ENCODE measurements around the gene IPO4. TPM values are rescaled to one million over a fixed set of nuclear protein-coding genes. Genes with fewer than 3 reads are reported as not detected.

The IPO4 gene
- total RNA-seq, 2 donors from 2014 or later = 56.3 to 67.4 TPM

- Histone ChIP-seq H3K4me1 (ENCODE audit: control insufficient read depth, insufficient read depth, low read length) (peaks cover 6% of the 10 kb centered on the region), H3K9ac (ENCODE audit: extremely low read depth, low read length, poor library complexity, severe bottlenecking) (no peak overlapping the region), H3K36me3 (ENCODE audit: control insufficient read depth, insufficient read depth, low read length) (peaks cover 59% of the 10 kb centered on the region), H3K27me3 (ENCODE audit: control insufficient read depth, insufficient read depth, low read length, poor library complexity, severe bottlenecking) (no peaks in the 10 kb centered on the region), H3K27ac (ENCODE audit: low read depth, low read length) (no peak overlapping the region), H3K9me3 (ENCODE audit: control insufficient read depth, low read length) (no peaks in the 10 kb centered on the region), H3K4me3 (ENCODE audit: low read length) (no peak overlapping the region)
- DNase-seq = no peak
- 92 to 94% methylated on average over 4 to 9 of the region's 9 CpGs for WGBS, 2 experiments (ENCODE audit: insufficient coverage in 1 of 2, insufficient read length in 1 of 2)
- peaks cover 57% of the 10 kb centered on the region for H3K36me3 Mint-ChIP-seq (ENCODE audit: low read depth)
- H3K4me1 Mint-ChIP-seq = peaks cover 12% of the 10 kb centered on the region
- H3K27me3 Mint-ChIP-seq (ENCODE audit: insufficient read depth) = no peaks in the 10 kb centered on the region
- TF ChIP-seq CTCF (conservative IDR thresholded peaks at IDR 0.05) = no peak
- H3K27ac Mint-ChIP-seq = no peak overlapping the region
- no peaks in the 10 kb centered on the region for H3K9me3 Mint-ChIP-seq
- H3K4me3 Mint-ChIP-seq = no peak overlapping the region
Observed at GRCh38 chr14:24150993-24151392, 37.6 kb downstream of the IPO4 start.

- Histone ChIP-seq H3K9ac (ENCODE audit: extremely low read depth, low read length, poor library complexity, severe bottlenecking) (no peak overlapping the region), H3K4me3 (ENCODE audit: low read length) (no peak overlapping the region), H3K27me3 (ENCODE audit: control insufficient read depth, insufficient read depth, low read length, poor library complexity, severe bottlenecking) (no peaks in the 10 kb centered on the region), H3K4me1 (ENCODE audit: control insufficient read depth, insufficient read depth, low read length) (peaks cover 6% of the 10 kb centered on the region), H3K36me3 (ENCODE audit: control insufficient read depth, insufficient read depth, low read length) (peaks cover 55% of the 10 kb centered on the region), H3K9me3 (ENCODE audit: control insufficient read depth, low read length) (no peaks in the 10 kb centered on the region), H3K27ac (ENCODE audit: low read depth, low read length) (no peak overlapping the region)
- no peaks in the 10 kb centered on the region for H3K27me3 Mint-ChIP-seq (ENCODE audit: insufficient read depth)
- H3K36me3 Mint-ChIP-seq (ENCODE audit: low read depth) = peaks cover 53% of the 10 kb centered on the region
- H3K9me3 Mint-ChIP-seq = no peaks in the 10 kb centered on the region
- no peak overlapping the region for H3K27ac Mint-ChIP-seq
- H3K4me3 Mint-ChIP-seq = no peak overlapping the region
- no peak for TF ChIP-seq CTCF (conservative IDR thresholded peaks at IDR 0.05)
- 97 to 99% methylated on average over 7 to 9 of the region's 9 CpGs for WGBS, 2 experiments (ENCODE audit: insufficient coverage in 1 of 2, insufficient read length in 1 of 2)
- DNase-seq = no peak
- peaks cover 16% of the 10 kb centered on the region for H3K4me1 Mint-ChIP-seq
Observed at GRCh38 chr14:24150567-24150966, 38.0 kb downstream of the IPO4 start.

GRCh38 chr14:24150061-24150460 lies 38.6 kb downstream of the IPO4 start:
- Mint-ChIP-seq H3K27ac (no peak overlapping the region), H3K4me3 (no peak overlapping the region), H3K36me3 (ENCODE audit: low read depth) (peaks cover 48% of the 10 kb centered on the region), H3K9me3 (no peaks in the 10 kb centered on the region), H3K27me3 (ENCODE audit: insufficient read depth) (no peaks in the 10 kb centered on the region), H3K4me1 (peaks cover 20% of the 10 kb centered on the region)
- no peak overlapping the region for H3K9ac ChIP-seq (ENCODE audit: extremely low read depth, low read length, poor library complexity, severe bottlenecking)
- no peaks in the 10 kb centered on the region for H3K27me3 ChIP-seq (ENCODE audit: control insufficient read depth, insufficient read depth, low read length, poor library complexity, severe bottlenecking)
- H3K4me3 ChIP-seq (ENCODE audit: low read length) = no peak overlapping the region
- WGBS, 2 experiments (ENCODE audit: insufficient coverage in 1 of 2, insufficient read length in 1 of 2) = 86 to 94% methylated on average over 6 to 9 of the region's 9 CpGs
- H3K9me3 ChIP-seq (ENCODE audit: control insufficient read depth, low read length) = no peaks in the 10 kb centered on the region
- H3K36me3 ChIP-seq (ENCODE audit: control insufficient read depth, insufficient read depth, low read length) = peaks cover 50% of the 10 kb centered on the region
- H3K4me1 ChIP-seq (ENCODE audit: control insufficient read depth, insufficient read depth, low read length) = peaks cover 6% of the 10 kb centered on the region
- TF ChIP-seq CTCF (conservative IDR thresholded peaks at IDR 0.05) = no peak
- no peak overlapping the region for H3K27ac ChIP-seq (ENCODE audit: low read depth, low read length)
- DNase-seq = no peak

Data from endodermal cell (in vitro differentiated cells).